Middle frontal gyrus (tissue), 1 donor: Measurements from ENCODE around the gene PLAC9.
"Not testable (repeated sequence)": the region's sequence is repeated elsewhere in the genome, so short reads cannot be mapped to it uniquely, and the experiment has no call there.

Source experiments
- DNase-seq: peaks from one replicate; pipeline ENCODE4 v3.0.0-alpha.2; 2015; ENCODE audit warnings: low spot score; ENCODE audit errors: extremely low spot score

PLAC9 gene

DNA sequence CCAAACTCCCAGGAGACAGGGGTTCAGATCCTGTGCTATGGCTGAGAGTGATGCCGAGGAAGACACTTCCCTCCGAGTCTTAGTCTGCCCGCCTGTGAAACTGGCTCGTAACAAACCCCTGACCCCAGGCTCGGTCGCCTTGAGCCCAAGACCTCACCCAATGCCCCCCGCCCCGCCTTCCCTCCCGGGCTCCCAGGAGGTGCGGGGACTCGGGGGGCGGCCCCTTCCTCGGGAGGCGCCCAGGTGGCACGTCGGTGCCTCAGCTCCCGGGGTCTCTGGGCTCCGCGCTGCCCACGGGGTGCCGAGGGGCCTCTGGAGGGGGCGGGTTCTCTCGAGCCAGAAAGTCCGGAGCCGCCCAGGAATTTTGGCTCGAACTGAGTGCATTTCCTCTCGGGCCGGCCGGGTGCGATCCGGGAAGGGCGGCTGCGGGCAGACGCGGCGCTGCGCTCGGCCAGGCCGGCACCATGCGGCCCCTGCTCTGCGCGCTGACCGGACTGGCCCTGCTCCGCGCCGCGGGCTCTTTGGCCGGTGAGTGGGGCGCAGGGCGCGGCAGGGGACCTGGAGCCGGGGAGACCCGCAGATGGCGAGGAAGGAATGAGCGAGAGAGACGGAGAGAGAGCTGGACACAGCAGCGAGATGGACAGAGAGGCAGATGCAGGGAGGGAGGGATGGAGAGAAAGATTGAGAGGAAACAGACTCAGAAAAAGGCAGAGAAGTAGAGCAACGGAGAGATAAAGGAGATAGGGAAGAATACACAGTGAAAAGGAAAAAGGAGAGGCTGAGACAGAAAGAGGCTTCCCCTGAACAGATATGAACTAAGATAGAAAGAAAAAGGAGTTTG lies at the start of gene PLAC9:
PLAC9 (plus strand) TSS at position 432 of the 841 bp plus-strand sequence; CDS start at position 465, 33 bp downstream.
- DNase-seq, result no peak

GRCh38 chr10:80090121-80090520 lies 42.4 kb upstream of the PLAC9 start:
- no peak for DNase-seq

GRCh38 chr10:80094231-80094630 lies 38.3 kb upstream of the PLAC9 start:
- no peak for DNase-seq

- DNase-seq, result not testable (repeated sequence)
Measured at GRCh38 chr10:80098272-80098671, 34.3 kb upstream of the PLAC9 start.

- not testable (repeated sequence) for DNase-seq
Measured at GRCh38 chr10:80099295-80099694, 33.2 kb upstream of the PLAC9 start.

DNA sequence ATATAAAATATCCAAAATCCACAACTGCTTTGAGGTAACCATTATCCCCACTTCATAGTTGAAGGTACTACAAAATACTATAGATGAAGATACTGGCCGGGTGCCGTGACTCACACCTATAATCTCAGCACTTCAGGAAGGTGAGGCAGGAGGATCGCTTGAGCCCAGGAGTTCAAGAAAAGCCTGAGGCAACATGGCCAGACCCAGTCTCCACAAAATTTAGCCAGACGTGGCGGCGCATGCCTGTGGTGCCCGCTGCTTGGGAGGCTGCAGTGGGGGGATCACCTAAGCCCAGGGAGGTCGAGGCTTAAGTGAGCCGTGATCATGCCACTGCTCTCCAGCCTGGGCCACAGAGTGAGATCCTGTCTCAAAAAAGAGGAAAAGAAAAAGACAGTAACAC lies 32.4 kb upstream of the PLAC9 start:
- no peak for DNase-seq

GRCh38 chr10:80100861-80101695 lies 31.5 kb upstream of the PLAC9 start:
- no peak for DNase-seq

DNA sequence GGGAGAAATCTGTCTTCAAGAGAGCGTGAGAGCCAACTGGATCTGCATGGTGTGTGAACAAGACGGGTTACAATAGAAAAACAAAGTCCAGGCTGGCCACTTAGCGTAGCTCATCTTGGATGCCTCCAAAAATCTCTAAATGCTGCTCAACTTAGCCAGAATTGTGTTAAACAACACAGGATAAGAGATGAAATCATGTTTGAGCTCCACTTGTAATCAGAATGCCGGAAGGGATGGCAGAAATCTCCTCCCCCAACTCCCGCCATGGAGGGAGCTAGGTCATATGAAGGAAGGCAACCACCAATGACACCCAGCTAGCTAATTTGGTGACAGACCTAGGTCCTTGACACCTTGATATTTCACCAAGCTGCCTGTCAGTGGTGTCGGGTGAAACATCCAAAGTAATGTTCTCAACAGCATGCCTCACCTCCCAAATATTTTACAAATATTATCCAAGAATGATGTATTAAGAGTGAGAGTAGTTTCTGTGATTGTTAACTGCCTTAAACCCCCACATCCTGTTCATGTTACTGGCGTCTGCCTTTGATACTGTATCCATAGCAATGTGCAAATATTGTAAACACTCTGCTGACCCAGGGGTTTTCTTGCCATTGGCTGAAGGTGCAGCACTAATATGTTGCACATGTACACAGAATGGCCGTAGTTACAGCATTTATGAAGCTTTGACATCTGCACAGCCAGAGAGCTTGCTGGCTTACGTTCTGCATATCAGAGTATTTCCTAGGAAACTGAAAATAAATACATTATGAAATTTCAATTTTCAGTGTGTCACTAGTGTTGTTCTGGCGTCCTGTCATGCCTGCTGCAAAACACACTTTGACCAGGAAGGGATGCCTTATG lies 28.2 kb upstream of the PLAC9 start:
- DNase-seq, result no peak

GRCh38 chr10:80108576-80109239 lies 23.8 kb upstream of the PLAC9 start:
- DNase-seq, result no peak

- DNase-seq, result no peak
Measured at GRCh38 chr10:80110986-80111385, 21.5 kb upstream of the PLAC9 start.

DNA sequence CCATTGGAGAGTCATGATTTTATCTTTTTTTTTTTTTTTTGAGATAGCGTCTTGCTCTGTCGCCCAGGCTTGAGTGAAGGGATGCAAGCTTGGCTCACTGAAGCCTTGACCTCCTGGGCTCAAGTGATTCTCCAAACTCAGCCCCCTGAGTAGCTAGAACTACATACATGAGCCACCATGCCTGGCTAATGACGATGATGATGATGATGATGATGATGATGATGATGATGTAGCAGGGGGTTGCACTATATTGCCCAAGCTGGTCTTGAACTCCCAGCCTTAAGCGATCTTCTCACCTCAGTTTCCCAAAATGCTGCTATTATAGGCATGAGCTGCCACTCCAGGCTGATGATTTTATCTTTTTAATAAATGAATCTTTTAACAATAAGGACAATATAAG lies 13.9 kb upstream of the PLAC9 start:
- no peak for DNase-seq

- no peak for DNase-seq
Measured at GRCh38 chr10:80122110-80122710, 10.3 kb upstream of the PLAC9 start.

- no peak for DNase-seq
Measured at GRCh38 chr10:80122746-80123145, 9.8 kb upstream of the PLAC9 start.

- DNase-seq, result no peak
Measured at GRCh38 chr10:80126876-80127275, 5.7 kb upstream of the PLAC9 start.

DNA sequence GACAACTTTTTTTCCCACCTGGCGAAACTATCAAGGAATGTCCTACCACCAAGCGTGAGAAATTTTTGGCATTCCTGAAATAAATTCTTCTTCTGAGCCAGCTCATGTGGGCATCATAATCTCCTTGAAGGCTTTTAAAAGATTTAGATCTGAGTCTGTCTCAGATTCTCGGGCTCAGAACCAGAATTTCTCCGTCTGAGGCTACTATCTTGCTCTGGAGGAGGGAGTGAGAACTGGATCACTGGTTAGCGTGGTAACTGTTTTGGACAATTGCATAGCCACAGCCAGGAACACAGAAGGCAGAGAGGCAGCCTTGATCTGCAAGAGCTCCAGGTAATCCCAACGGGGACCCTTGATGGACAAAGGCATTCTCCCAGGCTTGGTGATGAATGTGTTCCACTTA lies 1.0 kb upstream of the PLAC9 start:
- DNase-seq, result no peak

DNA sequence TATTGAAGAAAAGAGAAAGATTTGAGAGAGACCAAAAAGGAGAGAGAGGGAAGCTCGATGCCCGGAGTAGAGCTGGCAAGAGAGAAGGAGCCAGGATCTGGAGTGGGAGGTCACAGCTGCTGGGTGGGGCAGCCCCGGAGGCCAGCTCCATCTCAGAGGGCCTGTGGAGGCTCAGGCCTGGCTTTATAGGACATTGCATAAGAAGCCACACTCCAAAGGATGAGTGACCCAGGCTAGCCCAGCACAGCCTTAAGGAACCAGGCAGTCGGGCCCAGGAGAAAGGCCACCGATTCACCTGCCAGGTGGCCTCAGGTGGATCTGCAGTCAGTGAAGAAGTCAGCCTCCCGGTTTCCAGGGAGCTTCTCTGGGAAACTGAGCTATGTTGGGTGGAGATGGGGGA lies 676 bp downstream of the PLAC9 start:
- DNase-seq, result no peak

- not testable (repeated sequence) for DNase-seq
Measured at GRCh38 chr10:80133687-80134086, 1.2 kb downstream of the PLAC9 start.

- no peak for DNase-seq
Measured at GRCh38 chr10:80136134-80136571, 3.6 kb downstream of the PLAC9 start.

GRCh38 chr10:80137031-80137862 lies 4.7 kb downstream of the PLAC9 start:
- no peak for DNase-seq

GRCh38 chr10:80137920-80138319 lies 5.4 kb downstream of the PLAC9 start:
- no peak for DNase-seq
